Measurements from ENCODE around the gene GET3. TPM values are rescaled to one million over a fixed set of nuclear protein-coding genes. Genes with fewer than 3 reads are reported as not detected.

Gene GET3
- total RNA-seq, 2 donors from 2014 or later, result 30.7 to 50.0 TPM

DNA sequence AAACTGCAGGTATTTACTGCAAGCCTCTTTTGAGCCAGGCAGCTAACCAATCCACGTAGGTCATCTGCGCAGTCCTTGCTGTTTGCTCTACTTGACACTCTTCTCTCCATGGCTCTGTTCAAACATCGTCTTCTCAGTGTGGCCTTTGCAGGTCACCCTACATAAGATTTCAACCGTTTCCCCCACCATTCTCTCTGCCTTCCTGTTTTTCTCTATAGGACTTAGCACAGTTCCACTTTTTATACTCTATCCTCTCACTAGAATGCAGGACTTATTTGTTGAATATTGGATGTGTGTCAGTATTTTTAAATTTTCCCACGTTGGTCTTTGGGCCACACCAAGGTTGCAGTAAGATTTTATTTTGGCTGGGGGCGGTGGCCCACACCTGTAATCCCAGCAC is 39.2 kb upstream of the GET3 start:
- Histone ChIP-seq H3K36me3 (peaks cover 31% of the 10 kb centered on the region), H3K9me3 (no peaks in the 10 kb centered on the region), H3K27ac (no peak overlapping the region), H3K4me1 (ENCODE audit: control insufficient read depth in 1 of 2, low read depth in 2 of 2) (peaks cover 10 to 18% of the 10 kb centered on the region in 2 donors), H3K27me3 (replicated peaks; ENCODE audit: insufficient read depth) (no peaks in the 10 kb centered on the region), H3K4me3 (no peak overlapping the region)
- no peak for DNase-seq (ENCODE audit: low spot score)
- no peak for ATAC-seq (ENCODE audit: insufficient number of reproducible peaks, low FRiP score, low read depth)
- TF ChIP-seq, protein P1, sequence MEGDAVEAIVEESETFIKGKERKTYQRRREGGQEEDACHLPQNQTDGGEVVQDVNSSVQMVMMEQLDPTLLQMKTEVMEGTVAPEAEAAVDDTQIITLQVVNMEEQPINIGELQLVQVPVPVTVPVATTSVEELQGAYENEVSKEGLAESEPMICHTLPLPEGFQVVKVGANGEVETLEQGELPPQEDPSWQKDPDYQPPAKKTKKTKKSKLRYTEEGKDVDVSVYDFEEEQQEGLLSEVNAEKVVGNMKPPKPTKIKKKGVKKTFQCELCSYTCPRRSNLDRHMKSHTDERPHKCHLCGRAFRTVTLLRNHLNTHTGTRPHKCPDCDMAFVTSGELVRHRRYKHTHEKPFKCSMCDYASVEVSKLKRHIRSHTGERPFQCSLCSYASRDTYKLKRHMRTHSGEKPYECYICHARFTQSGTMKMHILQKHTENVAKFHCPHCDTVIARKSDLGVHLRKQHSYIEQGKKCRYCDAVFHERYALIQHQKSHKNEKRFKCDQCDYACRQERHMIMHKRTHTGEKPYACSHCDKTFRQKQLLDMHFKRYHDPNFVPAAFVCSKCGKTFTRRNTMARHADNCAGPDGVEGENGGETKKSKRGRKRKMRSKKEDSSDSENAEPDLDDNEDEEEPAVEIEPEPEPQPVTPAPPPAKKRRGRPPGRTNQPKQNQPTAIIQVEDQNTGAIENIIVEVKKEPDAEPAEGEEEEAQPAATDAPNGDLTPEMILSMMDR (IDR thresholded peaks at IDR 0.05), result no peak

DNA sequence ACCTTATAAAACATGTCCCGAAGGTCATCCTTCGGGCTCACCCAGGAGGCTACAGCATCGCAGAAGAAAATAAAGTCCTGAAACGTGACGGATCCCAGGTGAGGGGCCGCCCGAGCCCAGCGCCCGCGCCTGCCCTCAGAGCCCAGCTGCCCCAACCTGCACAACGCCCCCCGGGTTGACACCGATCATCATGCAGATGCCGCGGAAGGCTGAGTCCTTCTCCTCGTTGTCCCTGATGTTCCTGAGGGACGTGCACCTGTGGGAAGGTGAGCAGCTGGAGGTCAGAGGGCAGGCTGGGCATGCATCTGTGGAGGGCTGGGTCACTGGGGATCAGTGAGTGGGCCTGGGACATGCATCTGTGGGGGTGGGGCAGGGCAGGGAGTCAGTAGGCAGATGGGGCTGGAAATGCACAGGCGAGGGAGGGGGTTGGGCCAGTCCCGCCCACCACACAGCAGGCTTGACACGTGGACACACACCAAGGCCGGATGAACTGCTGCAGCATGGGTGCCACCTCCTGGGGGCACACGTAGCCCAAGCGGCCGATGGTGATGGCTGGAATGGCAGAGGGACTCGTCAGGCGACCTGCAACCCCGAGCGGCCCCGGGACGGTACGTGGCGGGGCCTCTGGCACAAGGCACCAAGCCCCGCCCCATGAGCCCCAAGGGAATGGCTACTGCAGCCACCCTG is 35.6 kb upstream of the GET3 start:
- no peak overlapping the region for H3K27ac ChIP-seq
- TF ChIP-seq, protein P1 (IDR thresholded peaks at IDR 0.05), result no peak
- no peaks in the 10 kb centered on the region for H3K9me3 ChIP-seq
- H3K4me1 ChIP-seq (ENCODE audit: control insufficient read depth in 1 of 2, low read depth in 2 of 2), result peaks cover 3 to 4% of the 10 kb centered on the region in 2 donors
- no peak overlapping the region for H3K4me3 ChIP-seq
- DNase-seq (ENCODE audit: low spot score), result no peak
- H3K27me3 ChIP-seq (replicated peaks; ENCODE audit: insufficient read depth), result no peaks in the 10 kb centered on the region
- ATAC-seq (ENCODE audit: insufficient number of reproducible peaks, low FRiP score, low read depth), result no peak
- H3K36me3 ChIP-seq, result peaks cover 60% of the 10 kb centered on the region

DNA sequence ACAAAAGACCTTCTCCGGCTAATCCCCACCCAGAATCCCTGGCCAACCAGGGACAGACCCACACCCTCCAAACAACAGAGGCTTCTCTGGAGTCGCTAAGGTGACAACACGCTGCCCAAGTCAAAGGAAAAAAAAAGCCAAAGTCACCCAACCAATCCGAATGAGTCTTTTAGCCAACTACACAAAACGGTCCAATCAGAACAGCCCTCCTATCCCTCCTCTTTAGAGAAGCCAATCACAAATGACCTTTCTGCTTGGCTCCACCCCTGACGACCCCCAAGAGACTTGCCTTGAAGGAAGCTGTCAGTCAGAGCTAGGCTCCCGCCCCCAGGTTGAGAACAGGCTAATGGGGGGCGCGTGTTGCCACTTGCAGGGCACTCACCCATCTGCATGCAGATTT is 34.3 kb upstream of the GET3 start:
- no peaks in the 10 kb centered on the region for H3K27me3 ChIP-seq (replicated peaks; ENCODE audit: insufficient read depth)

DNA sequence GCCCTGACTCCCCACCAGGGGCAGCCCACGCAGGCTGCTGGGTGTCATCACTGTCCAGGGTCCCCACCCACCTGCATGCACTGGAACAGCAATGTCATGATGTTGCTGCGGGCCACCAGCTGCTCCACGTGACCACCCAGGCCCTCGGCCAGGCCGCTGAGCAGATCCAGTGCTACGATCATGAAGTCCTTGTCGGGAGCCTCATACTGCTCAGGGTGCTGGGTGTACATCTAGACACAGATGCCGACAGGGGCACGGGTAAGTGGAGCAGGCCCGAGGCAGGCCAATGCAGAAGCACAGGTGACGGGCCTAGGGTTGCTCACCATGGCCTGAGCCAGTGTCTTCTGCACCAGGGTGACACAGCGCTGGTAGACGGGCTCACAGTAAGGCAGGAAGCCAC is 32.1 kb upstream of the GET3 start:
- no peaks in the 10 kb centered on the region for H3K27me3 ChIP-seq (replicated peaks; ENCODE audit: insufficient read depth)
- no peak overlapping the region for H3K27ac ChIP-seq
- ATAC-seq (ENCODE audit: insufficient number of reproducible peaks, low FRiP score, low read depth) (no peak), DNase-seq (ENCODE audit: low spot score) (no peak)
- no peaks in the 10 kb centered on the region for H3K4me1 ChIP-seq (ENCODE audit: control insufficient read depth in 1 of 2, low read depth in 2 of 2)
- H3K4me3 ChIP-seq, result no peak overlapping the region
- peaks cover 79% of the 10 kb centered on the region for H3K36me3 ChIP-seq
- H3K9me3 ChIP-seq, result no peaks in the 10 kb centered on the region
- TF ChIP-seq, protein P1 (IDR thresholded peaks at IDR 0.05), result no peak

More for the DNA sequence above, 34.3 kb upstream of the GET3 start:
- Histone ChIP-seq H3K9me3 (no peaks in the 10 kb centered on the region), H3K4me1 (ENCODE audit: control insufficient read depth in 1 of 2, low read depth in 2 of 2) (no peaks in the 10 kb centered on the region), H3K4me3 (no peak overlapping the region), H3K36me3 (peaks cover 68% of the 10 kb centered on the region), H3K27ac (no peak overlapping the region)
- no peak for ATAC-seq (ENCODE audit: insufficient number of reproducible peaks, low FRiP score, low read depth)
- TF ChIP-seq, protein P1 (IDR thresholded peaks at IDR 0.05), result no peak
- no peak for DNase-seq (ENCODE audit: low spot score)

DNA sequence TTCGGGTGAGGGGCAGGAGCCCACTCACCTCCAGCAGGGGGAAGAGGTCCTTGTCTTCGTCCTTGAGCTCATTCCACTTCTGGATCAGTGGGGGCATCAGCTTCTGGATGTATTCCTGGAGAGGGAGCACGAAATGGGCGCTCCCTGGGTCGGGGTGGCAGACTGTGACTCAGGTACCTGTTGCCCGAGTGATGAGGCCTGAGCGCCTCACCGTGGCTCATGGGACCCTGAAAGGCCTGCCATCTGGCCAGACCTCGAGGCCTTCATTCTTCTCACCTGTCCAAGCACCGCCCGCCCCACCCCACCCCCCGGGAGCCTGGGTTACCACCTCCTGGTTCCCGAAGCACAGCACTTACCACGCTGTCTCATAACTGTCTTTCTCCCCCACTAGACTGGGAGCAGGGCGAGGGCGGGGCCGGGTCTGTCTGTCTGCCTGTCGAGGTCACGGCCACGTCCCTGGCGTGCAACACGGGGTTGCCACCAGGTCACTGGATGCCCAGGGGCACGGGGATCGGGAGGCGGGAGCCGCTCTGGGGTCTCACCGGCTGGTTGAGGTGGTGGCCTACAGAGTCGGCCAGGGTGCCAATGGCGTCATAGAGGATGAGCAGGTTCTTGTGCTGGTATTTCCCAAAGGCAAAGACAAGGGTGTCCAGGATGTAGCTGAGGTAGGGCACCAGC is 31.5 kb upstream of the GET3 start:
- H3K27me3 ChIP-seq (replicated peaks; ENCODE audit: insufficient read depth), result no peaks in the 10 kb centered on the region
- no peak overlapping the region for H3K4me3 ChIP-seq
- no peak for ATAC-seq (ENCODE audit: insufficient number of reproducible peaks, low FRiP score, low read depth)
- H3K9me3 ChIP-seq, result no peaks in the 10 kb centered on the region
- TF ChIP-seq, protein P1 (IDR thresholded peaks at IDR 0.05), result no peak
- DNase-seq (ENCODE audit: low spot score), result no peak
- H3K4me1 ChIP-seq (ENCODE audit: control insufficient read depth in 1 of 2, low read depth in 2 of 2), result no peaks in the 10 kb centered on the region
- no peak overlapping the region for H3K27ac ChIP-seq
- peaks cover 82% of the 10 kb centered on the region for H3K36me3 ChIP-seq
